ENCODE data around the gene GFI1. TPM values are rescaled to one million over a fixed set of nuclear protein-coding genes. Genes with fewer than 3 reads are reported as not detected.

The GFI1 gene
- total RNA-seq, 2 donors from 2014 or later: 0.30 to 1.1 TPM

DNA sequence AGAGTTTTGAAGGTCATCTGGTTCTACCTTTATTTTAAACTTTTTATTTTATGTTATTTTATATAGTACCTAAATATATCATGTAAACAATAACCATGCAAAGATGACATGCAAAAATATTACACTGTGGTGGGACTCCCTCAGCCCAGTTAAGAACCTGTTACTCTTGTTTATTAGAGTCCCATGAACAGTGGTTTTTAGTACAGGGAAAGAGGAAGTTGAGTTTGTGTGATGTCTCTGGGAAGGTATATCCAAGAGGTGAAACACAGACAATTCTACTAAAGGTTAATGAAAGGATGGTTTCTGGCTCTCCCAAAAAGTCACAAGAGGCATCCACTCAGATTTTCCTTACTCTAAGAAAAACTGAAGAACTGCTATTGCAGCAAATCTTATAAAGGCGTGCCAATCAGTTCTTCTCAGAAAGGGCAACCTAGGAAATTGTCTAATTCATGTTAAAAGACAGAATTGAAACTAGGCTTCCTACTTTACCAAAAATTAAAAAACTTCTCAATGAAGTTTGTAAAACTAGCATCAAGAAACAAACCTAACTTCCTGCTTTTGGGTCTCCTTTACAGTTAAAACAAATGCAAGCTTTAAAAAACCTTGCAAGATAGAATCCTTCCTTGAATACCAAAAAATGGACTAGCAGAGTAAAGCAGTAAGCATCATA, 19.9 kb downstream of the GFI1 start:
- Histone ChIP-seq H3K4me1 (no peaks in the 10 kb centered on the region), H3K36me3 (no peaks in the 10 kb centered on the region), H3K4me3 (no peak overlapping the region), H3K9me3 (no peaks in the 10 kb centered on the region), H3K27ac (no peak overlapping the region), H3K27me3 (no peaks in the 10 kb centered on the region)
- no peak for DNase-seq (ENCODE audit: low spot score)
- no peak for TF ChIP-seq CTCF (IDR thresholded peaks at IDR 0.05)

DNA sequence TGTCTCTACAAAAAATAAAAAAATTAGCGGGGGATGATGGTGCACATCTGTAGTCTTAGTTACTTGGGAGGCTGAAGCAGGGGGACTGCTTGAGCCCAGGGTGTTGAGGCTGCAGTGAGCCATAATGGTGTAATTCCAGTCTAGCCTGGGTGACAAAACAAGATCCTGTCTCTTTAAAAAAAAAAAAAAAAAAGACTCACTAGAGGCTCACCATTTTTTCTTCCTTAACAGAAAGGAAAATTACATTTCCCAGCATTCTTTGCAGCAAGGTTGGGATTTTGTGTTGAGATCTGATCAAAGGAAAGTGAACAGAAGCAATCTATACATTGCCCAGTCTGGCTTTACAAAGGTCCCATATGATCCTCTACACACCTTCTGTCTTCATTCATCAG, 21.5 kb downstream of the GFI1 start:
- H3K4me1 ChIP-seq: no peaks in the 10 kb centered on the region

GRCh38 chr1:92464588-92465255, 22.0 kb downstream of the GFI1 start:
- no peak overlapping the region for H3K4me3 ChIP-seq
- no peaks in the 10 kb centered on the region for H3K9me3 ChIP-seq
- H3K4me1 ChIP-seq: no peaks in the 10 kb centered on the region
- no peak overlapping the region for H3K27ac ChIP-seq
- no peaks in the 10 kb centered on the region for H3K27me3 ChIP-seq
- no peaks in the 10 kb centered on the region for H3K36me3 ChIP-seq
- no peak for TF ChIP-seq CTCF (IDR thresholded peaks at IDR 0.05)
- DNase-seq (ENCODE audit: low spot score): no peak

More for the DNA sequence above, 21.5 kb downstream of the GFI1 start:
- DNase-seq (ENCODE audit: low spot score): no peak
- no peak for TF ChIP-seq CTCF (IDR thresholded peaks at IDR 0.05)
- H3K36me3 ChIP-seq: no peaks in the 10 kb centered on the region
- no peak overlapping the region for H3K27ac ChIP-seq
- no peak overlapping the region for H3K4me3 ChIP-seq
- no peaks in the 10 kb centered on the region for H3K9me3 ChIP-seq
- no peaks in the 10 kb centered on the region for H3K27me3 ChIP-seq

GRCh38 chr1:92461364-92462097, 25.2 kb downstream of the GFI1 start:
- Histone ChIP-seq H3K36me3 (no peaks in the 10 kb centered on the region), H3K27ac (no peak overlapping the region), H3K4me3 (no peak overlapping the region), H3K27me3 (no peaks in the 10 kb centered on the region), H3K4me1 (no peaks in the 10 kb centered on the region), H3K9me3 (no peaks in the 10 kb centered on the region)
- DNase-seq (ENCODE audit: low spot score): no peak
- no peak for TF ChIP-seq CTCF (IDR thresholded peaks at IDR 0.05)

GRCh38 chr1:92459871-92460320, 26.8 kb downstream of the GFI1 start:
- no peaks in the 10 kb centered on the region for H3K27me3 ChIP-seq
- DNase-seq (ENCODE audit: low spot score): no peak
- H3K9me3 ChIP-seq: no peaks in the 10 kb centered on the region
- no peaks in the 10 kb centered on the region for H3K36me3 ChIP-seq
- no peak overlapping the region for H3K4me3 ChIP-seq
- H3K27ac ChIP-seq: peak overlapping the region in 1 of 2 donors; percentile 16
- H3K4me1 ChIP-seq: no peaks in the 10 kb centered on the region
- TF ChIP-seq CTCF (IDR thresholded peaks at IDR 0.05): no peak

All from right atrium auricular region (tissue), 2 donors.